Activated T-helper 1 cell treated with Interleukin-2 at 50 U/mL for 16 hours (primary cell): ENCODE measurements around the gene EVA1B.
A peak's percentile ranks its signal among the peaks of the same experiment; 100 is the strongest.

Experiments used
- DNase-seq: peaks from one replicate; pipeline ENCODE4 v3.0.0-alpha.2; 2020; ENCODE audit warnings: low read depth

EVA1B gene

DNA sequence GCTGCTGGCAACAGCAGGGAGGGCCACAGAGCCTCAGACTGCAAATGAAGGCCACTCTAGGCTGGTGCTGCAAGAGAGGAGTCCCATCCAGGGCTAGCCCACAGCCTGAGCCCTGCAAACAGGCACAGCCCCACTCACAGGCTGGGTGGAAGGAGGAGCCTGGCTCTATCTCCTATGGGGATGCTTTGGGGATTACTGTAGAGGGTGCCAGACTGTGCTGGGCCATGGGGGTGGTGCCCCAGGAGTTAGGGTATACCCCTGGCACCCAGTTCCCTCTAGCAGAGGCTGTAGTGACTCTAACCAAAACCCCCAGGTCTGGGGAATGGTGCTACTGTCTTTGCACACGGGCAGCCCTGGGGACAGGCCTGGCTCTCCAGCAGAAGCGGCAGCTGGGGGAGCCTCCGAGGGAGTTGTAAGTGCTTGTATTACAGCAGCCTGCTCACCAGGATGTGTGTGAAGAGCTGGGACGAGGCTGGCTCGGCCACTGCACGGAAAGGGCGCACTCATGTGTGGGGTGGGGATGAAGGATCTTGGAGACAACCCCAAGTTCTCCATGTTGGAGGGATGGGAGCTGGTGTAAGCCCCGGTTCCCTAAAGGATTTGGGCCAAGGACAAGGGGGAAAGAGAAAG lies 23.4 kb upstream of the EVA1B start:
- DNase-seq = no peak

DNA sequence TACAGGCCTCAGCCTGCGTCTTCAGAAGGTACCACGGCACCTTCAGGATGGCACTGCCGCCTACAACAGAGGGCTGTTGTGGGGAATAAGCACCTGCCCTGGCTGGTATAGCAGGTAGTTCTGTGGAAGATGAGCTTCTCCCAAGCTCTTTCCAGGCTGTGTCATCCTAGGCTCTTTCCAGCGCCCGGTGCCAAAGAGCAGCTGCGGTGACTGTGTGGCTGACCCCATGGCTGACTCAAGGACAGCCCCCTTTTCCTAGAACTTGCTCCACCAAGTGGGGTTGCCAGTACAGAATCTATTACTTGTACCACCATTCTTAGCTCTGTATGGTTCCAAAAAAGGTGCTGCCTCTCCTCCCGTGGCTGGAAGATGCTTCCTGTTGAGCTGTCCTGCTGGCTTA lies 21.9 kb upstream of the EVA1B start:
- DNase-seq = no peak

DNA sequence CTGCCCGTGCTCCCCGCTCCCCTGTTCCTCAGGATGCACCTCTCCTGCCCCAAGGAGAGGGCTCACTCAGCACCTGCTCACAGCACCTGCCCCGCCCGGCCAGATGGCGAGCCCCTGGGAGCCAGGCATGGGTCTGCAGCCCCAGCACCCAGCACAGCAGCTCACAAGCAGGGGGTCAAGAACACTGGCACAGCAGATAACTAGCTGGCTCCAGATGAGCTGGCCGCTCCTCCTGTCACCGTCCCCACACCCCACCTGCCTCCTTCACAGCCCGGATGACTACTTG lies 20.9 kb upstream of the EVA1B start:
- DNase-seq = no peak

DNA sequence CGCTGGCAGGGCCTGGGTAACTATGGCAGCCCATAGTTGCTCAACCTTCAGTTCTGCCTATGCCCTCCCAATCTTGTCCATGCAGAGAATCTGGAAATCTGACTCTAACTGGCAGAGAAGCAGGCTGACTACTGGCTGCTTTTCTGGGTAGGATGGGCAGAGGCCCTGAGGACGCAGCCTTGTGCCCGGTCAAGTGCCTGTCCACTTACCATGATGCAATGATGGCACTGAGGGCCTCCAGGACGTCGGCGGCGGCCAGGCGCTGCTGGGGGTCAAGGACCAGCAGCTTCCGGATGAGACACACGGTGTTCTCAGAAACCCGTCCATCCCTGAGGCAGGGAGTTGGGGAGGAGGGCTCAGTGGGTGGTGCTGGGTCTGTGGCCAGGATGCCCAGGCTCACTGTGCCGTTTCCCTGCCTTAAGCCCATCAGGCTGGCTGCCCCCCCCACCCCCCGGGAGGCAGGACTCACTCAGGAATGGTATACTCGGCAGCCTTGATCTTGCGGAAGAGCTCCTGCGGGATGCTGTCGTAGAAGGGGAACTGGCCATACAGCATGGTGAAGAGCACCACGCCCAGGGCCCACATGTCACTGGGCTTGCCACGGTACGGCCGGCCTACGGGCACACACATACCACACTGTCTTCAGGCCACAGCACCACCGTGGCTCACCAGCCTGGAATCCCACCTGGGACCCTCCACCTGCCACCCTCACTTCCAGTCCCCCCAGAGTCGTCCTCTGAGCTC lies 20.4 kb upstream of the EVA1B start:
- no peak for DNase-seq

DNA sequence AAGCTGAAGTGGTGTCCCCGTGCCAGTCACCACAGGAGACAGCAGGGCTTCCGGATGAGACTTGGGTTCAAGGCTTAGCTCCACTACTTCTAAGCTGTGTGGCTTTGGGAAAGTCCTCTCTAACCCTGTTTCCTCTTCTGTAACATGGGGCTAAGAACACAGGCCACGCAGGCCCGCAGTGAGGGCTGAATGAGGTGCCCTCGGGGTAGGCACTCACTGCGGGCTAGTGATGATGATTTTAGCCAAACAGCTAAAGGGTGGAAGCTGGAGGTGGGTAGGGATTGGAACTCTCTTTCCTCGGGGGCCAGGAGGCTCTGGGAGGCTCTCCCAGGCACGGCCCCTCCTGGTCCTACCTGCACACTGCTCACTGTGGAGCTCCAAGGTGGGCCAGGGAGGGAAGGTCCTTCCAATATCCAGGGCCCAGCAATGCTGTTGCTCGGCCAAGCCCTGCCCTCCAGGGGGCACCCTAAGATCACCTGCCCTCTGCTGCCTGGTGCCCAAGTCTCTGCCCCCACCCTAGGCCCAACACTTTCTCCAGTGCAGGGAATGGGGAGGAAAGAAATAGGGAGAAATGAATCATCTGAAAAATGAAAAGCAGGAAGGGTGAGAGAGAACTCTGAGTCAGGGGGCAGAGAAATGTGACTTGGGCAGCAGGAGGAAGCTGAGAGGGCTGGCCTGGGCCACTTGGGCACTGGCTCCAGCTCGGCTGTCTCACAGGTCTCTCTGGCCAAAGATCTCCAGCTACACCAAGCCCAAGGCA lies 19.2 kb upstream of the EVA1B start:
- DNase-seq = peak; percentile 49

DNA sequence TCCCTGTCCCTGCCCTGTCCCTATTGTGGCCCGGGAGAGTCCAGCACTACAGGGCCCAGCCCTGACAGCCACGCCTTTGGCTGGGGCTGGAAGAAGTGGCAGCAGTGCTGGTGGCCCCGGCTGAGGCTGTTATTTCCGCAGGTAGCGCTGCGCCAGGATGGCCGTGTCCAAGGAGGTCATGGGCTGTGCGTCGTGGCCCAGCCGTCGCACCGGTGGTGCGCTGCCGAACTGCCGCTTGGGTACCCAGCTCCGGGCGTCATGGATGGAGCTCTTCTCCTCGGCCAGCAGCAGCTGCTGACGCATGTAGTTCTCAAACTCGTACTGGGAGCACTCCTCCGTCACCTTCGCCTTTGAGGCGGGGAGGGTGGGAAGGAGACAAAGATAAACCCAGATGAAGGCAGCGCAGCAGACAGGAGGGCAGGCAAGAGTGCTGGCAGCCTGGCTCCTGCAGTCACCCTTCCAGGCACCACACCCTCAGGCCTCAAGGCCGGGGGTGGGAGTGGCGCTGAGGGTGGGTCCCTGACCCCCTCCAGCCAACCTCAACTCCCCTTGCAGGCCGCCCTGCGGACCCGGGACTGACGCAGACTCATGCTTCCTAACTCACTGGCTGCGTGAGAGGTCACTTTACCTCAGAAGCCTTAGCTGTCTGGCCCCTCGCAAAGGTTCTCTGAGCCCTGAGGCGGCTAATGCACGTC lies 18.3 kb upstream of the EVA1B start:
- DNase-seq = no peak

DNA sequence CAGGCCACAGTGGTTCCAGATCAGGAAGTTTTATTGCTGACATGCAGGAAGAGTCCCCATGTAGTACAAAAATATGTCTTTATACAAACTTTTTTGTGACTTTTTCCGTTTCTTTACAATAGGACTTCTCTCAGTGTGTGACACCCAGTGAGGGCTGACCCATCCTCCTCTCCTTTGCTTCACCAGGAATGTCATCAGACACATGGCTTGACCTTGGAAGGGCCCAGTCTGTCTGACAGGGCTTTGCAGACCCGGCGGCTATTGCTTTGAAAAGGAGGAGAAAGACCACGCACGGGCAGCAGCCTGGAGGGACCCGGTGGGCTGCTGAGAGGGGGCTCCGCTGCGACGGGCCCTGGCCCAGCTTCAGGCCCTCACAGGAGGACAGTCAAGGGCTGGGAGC lies 16.2 kb upstream of the EVA1B start:
- DNase-seq = no peak

DNA sequence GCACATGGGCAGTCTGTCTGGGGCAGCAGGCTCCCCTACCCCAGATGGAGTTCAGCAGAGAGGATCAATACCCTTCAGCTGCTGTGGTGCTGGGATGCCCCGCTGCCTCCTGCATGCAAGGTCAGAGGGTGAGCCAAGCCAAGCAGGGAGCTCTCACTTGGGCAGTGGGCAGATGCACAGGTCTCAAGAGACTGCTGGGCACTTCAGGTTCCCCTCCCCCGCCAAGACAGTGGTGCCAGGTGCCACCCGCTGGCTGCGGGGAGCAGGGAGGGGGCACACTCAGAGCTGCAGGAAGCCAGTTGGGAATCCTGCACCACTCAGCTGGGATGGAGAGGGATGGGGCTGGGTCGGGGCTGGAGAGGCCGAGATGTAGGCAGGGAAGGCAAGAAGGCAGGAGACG lies 15.8 kb upstream of the EVA1B start:
- no peak for DNase-seq

DNA sequence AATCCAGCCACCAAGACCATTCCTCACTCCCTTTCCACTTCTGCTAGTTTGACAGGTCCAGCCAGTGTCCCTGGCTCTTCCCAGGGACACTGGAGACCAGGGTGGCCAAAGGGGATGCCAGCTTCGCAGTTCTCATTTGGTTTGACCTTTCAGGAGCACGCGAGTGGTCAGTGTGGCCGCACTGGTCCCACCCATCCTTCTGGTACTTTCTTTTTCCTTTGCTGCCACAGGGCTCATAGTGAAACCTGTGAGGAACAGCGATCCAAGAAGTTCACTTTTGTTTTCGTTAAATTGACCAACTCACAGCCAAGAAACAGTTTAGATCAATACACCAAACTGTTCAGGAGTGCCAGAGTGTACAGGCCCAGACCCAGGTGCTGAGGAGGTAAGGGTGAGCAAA lies 14.4 kb upstream of the EVA1B start:
- DNase-seq = no peak

DNA sequence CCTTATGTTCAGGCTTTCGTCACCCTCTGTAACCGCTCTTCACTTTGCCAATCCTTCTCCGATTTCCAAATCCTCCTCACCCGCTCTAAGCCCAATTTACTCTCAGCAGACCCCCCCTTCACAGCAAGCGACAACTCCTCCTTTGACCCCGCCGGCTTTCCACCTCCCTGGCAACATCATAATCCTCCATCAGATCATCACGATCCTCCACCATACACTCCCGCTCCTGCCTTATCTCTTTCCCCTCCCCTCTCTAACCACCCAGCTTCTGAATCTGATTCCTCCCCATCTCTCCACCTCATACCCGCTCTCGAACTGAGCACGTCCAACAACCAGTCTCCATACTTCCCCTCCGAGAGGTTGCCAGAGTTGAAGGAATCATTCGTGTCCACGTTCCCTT lies 7.5 kb upstream of the EVA1B start:
- DNase-seq = no peak

DNA sequence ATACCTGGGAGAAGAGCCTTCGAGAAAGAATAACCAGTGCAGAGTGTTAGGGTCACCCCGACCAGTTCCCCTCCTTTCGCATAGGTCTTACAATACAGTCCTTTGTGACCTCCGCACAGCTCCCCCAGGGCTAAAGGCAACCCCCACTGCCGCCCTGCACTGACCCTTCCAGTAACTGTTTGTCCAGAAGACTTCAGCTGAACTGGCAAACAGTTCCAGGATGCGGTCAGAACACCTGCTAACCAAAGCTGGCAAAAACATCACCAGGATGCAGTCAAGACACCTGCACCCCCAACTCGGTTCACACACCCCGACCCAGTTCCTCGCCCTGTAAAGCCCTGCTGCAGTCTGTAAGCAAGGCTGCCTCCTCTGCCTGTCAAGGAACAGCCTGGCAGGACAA lies 6.4 kb upstream of the EVA1B start:
- no peak for DNase-seq

DNA sequence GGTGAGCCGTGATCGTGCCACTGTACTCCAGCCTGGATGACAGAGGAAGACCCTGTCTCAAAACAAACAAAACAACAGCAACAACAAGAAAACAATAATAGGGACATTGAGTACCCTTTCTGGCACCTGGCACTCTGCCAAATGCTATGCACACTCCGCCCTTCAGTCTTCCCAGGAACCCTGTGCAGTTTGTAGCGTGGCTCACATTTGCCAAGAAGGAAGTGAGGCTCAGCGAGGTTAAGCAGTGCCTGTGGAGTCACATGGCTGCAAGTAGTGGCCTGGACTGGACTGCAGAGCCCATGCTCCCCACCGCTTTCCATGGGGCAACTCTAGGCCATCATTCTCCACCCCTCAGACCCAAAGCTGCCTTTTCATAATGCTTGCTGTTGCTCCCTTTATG lies 5.3 kb upstream of the EVA1B start:
- DNase-seq = no peak

DNA sequence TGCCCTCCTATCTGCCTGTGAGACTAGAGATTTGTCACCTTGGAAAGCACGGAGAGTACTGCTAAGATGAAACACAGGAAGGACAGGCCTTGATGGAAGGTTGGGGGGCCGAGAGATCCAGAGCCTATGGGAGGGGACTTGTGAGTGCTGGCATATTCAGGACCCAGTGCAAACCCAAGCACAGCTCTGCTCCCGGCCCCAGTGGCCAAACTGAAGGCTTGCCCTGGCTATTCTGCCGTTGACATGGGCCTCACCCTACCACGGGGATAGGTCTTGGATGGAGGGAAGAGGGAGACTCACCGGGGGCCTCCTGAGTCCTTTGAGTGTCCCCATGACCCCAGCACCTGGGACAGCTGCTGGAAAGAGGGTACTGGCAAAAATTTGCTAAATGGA lies 4.6 kb upstream of the EVA1B start:
- no peak for DNase-seq

DNA sequence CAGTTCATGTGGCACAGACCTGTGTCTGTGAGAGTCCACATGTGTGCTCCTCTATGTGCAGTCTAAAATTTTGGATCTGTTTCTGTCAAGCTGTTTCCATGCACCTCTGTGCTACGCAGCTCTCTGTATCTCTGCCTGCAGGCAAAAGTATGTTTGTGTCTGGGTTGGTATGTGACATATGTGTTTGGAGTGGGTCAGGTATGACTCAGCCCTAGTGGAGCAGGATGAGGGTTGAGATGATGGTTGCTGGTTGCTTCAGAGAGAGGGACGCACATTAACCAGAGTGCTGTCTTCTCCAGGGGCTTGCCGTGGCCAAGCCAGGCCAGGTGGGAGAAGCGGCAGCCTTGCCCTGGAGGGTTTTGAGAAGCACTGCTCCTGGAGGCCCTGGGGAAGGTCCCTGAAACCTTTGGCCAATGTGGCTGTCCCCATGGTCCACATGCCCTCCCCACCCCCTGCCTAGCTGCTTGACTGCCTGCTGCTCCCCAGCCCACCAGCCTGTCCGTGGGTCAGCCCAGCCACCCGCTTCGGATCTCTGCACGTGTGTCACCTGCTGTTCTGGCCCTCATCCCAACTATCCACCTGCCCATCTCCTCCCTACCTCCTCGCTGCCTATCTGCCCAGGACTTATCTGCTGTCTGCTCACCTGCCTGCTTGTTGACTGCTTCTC lies 4.1 kb upstream of the EVA1B start:
- DNase-seq = no peak

DNA sequence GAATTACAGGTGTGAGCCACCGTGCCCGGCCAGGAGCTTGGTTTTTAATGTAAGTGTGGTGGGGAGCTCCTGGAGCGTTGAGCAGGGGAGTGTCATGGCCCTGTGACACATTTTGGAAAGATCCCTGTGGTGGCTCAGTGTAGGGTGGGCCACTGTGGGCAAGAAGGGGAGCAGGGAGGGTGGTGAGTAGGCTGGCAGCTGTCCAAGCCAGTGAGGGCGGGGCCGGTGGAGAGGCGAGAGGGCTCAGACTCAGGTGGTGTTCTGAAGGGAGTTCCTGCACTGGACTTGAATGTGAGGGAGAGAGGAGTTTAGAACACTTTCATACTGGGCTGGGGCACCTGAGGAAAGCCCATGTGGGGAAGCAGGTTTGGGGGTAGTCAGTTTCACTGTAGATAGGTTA lies 3.1 kb upstream of the EVA1B start:
- DNase-seq = no peak

DNA sequence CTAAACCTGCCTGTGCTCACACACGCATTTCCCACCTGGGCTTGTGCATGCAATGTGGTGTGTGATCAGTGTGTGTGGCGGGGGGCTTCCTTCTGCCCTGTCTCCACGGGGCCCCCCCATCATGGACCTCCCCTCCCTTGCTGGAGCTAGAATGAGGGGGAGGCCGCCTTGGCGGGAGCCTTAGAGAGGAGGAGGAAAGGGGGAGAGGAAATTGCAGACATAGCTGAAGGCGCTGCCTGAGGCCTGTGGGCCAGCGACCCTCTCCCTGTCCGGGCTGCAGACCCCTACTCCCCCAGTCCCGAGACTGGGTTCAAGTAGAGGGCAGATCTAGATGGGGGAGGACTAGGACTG lies 883 bp upstream of the EVA1B start:
- no peak for DNase-seq

DNA sequence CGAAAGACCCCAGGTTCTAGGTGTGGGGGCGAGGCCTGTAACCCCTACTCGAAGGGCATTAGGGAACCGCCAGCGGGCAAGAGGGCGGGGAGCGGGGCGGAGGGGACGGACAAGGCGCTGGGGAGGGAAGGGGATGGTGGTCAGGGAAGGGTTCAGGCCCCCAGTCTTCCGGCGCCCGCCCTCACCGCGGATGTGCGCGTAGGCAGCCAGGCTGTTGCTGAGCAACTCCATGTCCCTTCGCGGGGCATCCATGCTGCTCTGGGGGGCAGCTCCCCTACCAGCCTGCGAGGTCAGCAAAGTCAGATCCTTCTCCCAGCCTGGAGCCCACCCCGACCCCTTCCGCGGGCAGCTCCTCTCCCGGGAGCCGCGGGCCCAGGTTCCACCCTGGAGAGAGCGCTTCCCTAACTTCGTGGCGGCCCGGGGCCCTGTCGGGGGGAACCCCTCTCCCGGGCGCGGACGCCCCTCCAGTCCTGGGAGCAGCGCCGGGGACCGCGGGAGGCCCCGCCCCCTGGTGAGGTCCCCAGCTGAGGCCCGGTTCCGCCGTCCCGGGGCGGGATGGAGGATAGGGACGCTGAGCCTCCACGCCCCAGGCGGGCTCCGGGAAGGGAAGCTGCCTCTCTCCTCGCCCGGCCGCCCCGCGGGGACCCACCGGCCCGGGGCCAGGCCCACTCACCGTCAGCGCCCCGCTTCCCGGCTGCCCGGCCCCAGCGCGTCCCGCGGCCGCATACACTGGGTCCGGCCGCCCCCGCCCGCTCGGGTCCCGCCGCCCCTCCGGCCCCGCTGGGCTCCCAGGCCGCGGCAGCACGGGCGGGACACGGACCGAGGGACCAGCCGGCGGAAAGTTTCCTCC lies 434 bp downstream of the EVA1B start:
- DNase-seq = no peak

DNA sequence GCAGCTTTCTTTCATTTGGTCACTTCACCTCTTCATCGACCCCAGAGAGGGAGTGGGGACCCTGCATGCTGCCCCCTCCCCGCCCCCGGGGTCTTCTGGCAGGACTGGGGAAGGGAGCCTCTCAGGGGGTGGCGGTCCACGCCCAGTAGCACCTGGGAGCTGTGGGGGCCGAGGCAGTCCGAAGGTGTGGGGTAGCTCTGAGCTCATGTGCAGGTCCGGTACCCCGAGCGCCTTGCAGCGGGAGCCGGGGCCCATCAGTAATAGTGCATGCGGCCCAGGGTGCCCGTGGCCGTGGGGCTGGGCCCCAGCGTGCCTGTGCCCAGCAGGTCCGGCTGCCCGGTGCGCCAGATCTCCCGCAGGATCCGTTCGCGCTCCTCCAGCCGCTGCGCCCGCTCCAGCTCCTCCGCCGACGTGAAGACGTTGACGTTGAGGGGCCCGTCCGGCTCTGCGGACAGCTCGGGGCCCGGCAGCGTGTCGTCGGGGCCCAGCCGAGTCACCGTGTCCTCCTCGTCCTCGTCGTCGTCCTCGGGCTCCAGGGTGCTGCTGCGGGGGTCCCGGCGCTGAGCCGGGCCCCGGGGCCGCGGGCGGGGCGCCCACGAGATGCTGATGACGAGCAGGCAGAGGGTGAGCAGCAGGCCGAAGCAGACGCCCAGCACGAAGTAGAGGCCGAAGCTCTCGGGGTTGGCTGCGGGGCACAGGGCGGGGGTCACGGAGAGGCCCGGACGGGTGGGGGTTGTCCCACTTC lies 1.2 kb downstream of the EVA1B start:
- no peak for DNase-seq

DNA sequence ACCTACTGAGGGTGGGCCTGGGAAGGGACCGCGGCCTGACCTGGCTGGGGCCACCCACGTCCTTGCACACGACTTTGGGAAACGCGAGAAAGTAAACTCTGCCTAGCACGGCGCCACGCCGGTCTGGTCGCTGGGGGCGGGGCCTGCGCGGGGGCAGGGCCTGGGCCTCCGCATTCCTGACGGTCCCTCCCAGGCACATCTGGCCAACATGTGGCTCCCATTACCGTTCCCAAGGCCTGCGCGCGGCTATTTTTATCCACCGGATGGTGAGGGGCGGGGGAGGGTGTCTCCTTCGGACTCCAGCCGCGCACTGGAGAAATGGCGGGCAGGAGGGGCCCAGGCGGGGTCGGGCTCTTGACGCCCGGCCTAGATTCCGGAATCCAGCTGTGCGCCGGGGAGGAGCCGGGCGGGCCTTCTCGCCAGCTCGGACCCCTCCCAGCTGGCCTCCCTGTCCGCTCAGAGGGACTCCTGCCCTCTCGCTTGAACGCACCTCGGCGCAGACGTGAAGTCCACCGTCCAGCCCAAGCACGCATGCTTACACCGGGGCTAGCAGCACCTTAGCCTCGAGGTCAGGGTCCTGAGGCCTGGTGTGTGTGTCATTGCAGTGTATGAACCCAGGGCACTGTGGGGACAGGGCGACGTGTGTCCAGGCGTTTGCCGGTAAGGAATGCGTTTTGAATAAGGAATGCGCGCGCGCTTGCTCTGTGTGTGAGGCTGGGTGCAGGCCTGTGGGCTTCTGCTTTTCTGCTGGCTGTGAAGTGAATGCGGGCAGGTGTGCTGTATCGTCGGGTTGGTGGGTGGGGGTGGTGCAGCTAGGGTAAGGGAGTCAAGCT lies 2.1 kb downstream of the EVA1B start:
- no peak for DNase-seq

DNA sequence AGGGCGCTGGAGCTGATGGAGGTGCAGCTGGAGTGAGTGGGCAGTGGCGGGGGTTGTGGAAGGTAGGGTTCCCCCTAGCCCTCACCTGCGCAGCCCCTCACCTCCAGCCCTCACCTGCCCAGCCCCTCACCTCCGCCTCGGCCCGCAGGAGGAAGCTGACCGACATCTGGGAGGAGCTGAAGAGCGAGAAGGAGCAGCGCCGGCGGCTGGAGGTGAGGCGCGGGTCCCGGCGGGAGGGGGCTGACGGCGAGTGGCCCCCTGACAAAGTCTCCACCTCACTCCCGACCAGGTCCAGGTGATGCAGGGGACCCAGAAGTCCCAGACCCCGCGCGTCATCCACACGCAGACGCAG lies 2.7 kb downstream of the EVA1B start:
- DNase-seq = no peak
